ENCODE results near the gene IMMT.
"Not testable (repeated sequence)": the region's sequence is repeated elsewhere in the genome, so short reads cannot be mapped to it uniquely, and the experiment has no call there.

IMMT gene

GRCh38 chr2:86195055-86195807 lies at the start of gene IMMT:
IMMT (minus strand) TSS chr2:86195462; CDS start chr2:86195382, 80 bp downstream.
- DNase-seq (ENCODE audit: low spot score), result peak; percentile 98

- DNase-seq (ENCODE audit: low spot score), result not testable (repeated sequence)
These were observed 49.5 kb upstream of the IMMT start for GRCh38 chr2:86244781-86245180.

GRCh38 chr2:86243950-86244733 lies 48.9 kb upstream of the IMMT start:
- DNase-seq (ENCODE audit: low spot score), result no peak

GRCh38 chr2:86243272-86243671 lies 48.0 kb upstream of the IMMT start:
- DNase-seq (ENCODE audit: low spot score), result no peak

- no peak for DNase-seq (ENCODE audit: low spot score)
These were observed 46.3 kb upstream of the IMMT start for GRCh38 chr2:86241611-86242010.

GRCh38 chr2:86240251-86240650 lies 45.0 kb upstream of the IMMT start:
- no peak for DNase-seq (ENCODE audit: low spot score)

- no peak for DNase-seq (ENCODE audit: low spot score)
These were observed 44.5 kb upstream of the IMMT start for GRCh38 chr2:86239745-86240144.

GRCh38 chr2:86239326-86239725 lies 44.1 kb upstream of the IMMT start:
- no peak for DNase-seq (ENCODE audit: low spot score)

- DNase-seq (ENCODE audit: low spot score), result no peak
These were observed 43.1 kb upstream of the IMMT start for GRCh38 chr2:86238354-86238753.

- DNase-seq (ENCODE audit: low spot score), result no peak
These were observed 41.9 kb upstream of the IMMT start for GRCh38 chr2:86237172-86237571.

- no peak for DNase-seq (ENCODE audit: low spot score)
These were observed 40.1 kb upstream of the IMMT start for GRCh38 chr2:86235196-86235980.

GRCh38 chr2:86234563-86235131 lies 39.4 kb upstream of the IMMT start:
- no peak for DNase-seq (ENCODE audit: low spot score)

- DNase-seq (ENCODE audit: low spot score), result no peak
These were observed 38.2 kb upstream of the IMMT start for GRCh38 chr2:86233436-86233835.

- no peak for DNase-seq (ENCODE audit: low spot score)
These were observed 37.6 kb upstream of the IMMT start for GRCh38 chr2:86232910-86233309.

GRCh38 chr2:86232373-86232784 lies 37.1 kb upstream of the IMMT start:
- DNase-seq (ENCODE audit: low spot score), result no peak

- DNase-seq (ENCODE audit: low spot score), result no peak
These were observed 36.6 kb upstream of the IMMT start for GRCh38 chr2:86231680-86232372.

GRCh38 chr2:86230961-86231360 lies 35.7 kb upstream of the IMMT start:
- no peak for DNase-seq (ENCODE audit: low spot score)

- DNase-seq (ENCODE audit: low spot score), result no peak
These were observed 34.0 kb upstream of the IMMT start for GRCh38 chr2:86229221-86229620.

GRCh38 chr2:86228574-86228973 lies 33.3 kb upstream of the IMMT start:
- DNase-seq (ENCODE audit: low spot score), result not testable (repeated sequence)

GRCh38 chr2:86227685-86228084 lies 32.4 kb upstream of the IMMT start:
- no peak for DNase-seq (ENCODE audit: low spot score)
